ENCODE results near the gene ZNF570. TPM values are rescaled to one million over a fixed set of nuclear protein-coding genes. Genes with fewer than 3 reads are reported as not detected.

The ZNF570 gene
- total RNA-seq = 6.2 TPM

GRCh38 chr19:37468961-37469777 lies at the start of gene ZNF570:
ZNF570 (plus strand) TSS chr19:37469356; CDS start chr19:37470355, 999 bp downstream.

GRCh38 chr19:37466798-37467607 lies 2.2 kb upstream of the ZNF570 start, which contains the start of gene ZNF569:
ZNF569 (minus strand) TSS chr19:37467444; CDS start chr19:37444921, 22,523 bp downstream.

GRCh38 chr19:37506387-37507166 lies 37.4 kb downstream of the ZNF570 start, which contains the start of gene ZNF793:
ZNF793 (plus strand) TSS chr19:37506939; CDS start chr19:37523440, 16,501 bp downstream.

Other genes starting within 250 kb of the ZNF570 start
- gene ZNF527, start 98.3 kb upstream of the ZNF570 start, total RNA-seq = 9.6 TPM
- gene ZNF569, start 1.9 kb upstream of the ZNF570 start, total RNA-seq = 7.8 TPM
- gene ZNF793, start 37.6 kb downstream of the ZNF570 start, total RNA-seq = 11.4 TPM
- gene ZNF571, start 125.4 kb downstream of the ZNF570 start, total RNA-seq = 11.4 TPM
- 1.9 TPM for gene ZNF540, start 125.5 kb downstream of the ZNF570 start, total RNA-seq
- 19.9 TPM for gene ZFP30, start 186.1 kb downstream of the ZNF570 start, total RNA-seq

All from metanephros (tissue), 1 donor.